ENCODE results near the gene DUSP7.

The DUSP7 gene

GRCh38 chr3:52041118-52041731 is 15.1 kb downstream of the DUSP7 start:
- peaks cover 19% of the 10 kb centered on the region for H3K4me1 ChIP-seq
- no peaks in the 10 kb centered on the region for H3K36me3 ChIP-seq

GRCh38 chr3:52040600-52040999 is 15.8 kb downstream of the DUSP7 start:
- DNase-seq: no peak
- Histone ChIP-seq H3K27me3 (no peaks in the 10 kb centered on the region), H3K36me3 (no peaks in the 10 kb centered on the region), H3K4me1 (peaks cover 15% of the 10 kb centered on the region), H3K4me3 (ENCODE audit: low read depth, low read length) (no peak overlapping the region), H3K9me3 (no peaks in the 10 kb centered on the region)
- TF ChIP-seq CTCF (IDR thresholded peaks at IDR 0.05; ENCODE audit: low read depth, low read length): no peak

More at GRCh38 chr3:52041118-52041731, 15.1 kb downstream of the DUSP7 start:
- peak; percentile 54 for TF ChIP-seq CTCF (IDR thresholded peaks at IDR 0.05; ENCODE audit: low read depth, low read length)
- Histone ChIP-seq H3K4me3 (ENCODE audit: low read depth, low read length) (no peak overlapping the region), H3K9me3 (no peaks in the 10 kb centered on the region), H3K27me3 (no peaks in the 10 kb centered on the region)
- DNase-seq: peak; percentile 69

- DNase-seq: no peak
- no peaks in the 10 kb centered on the region for H3K27me3 ChIP-seq
- peaks cover 10% of the 10 kb centered on the region for H3K4me1 ChIP-seq
- TF ChIP-seq CTCF (IDR thresholded peaks at IDR 0.05; ENCODE audit: low read depth, low read length): no peak
- no peak overlapping the region for H3K4me3 ChIP-seq (ENCODE audit: low read depth, low read length)
- no peaks in the 10 kb centered on the region for H3K9me3 ChIP-seq
- no peaks in the 10 kb centered on the region for H3K36me3 ChIP-seq
Observed at GRCh38 chr3:52039846-52040245, 16.5 kb downstream of the DUSP7 start.

- no peaks in the 10 kb centered on the region for H3K36me3 ChIP-seq
- peaks cover 10% of the 10 kb centered on the region for H3K4me1 ChIP-seq
- TF ChIP-seq CTCF (IDR thresholded peaks at IDR 0.05; ENCODE audit: low read depth, low read length): no peak
Observed at GRCh38 chr3:52039426-52039825, 16.9 kb downstream of the DUSP7 start.

GRCh38 chr3:52038227-52038626 is 18.1 kb downstream of the DUSP7 start:
- DNase-seq: no peak
- no peaks in the 10 kb centered on the region for H3K27me3 ChIP-seq
- TF ChIP-seq CTCF (IDR thresholded peaks at IDR 0.05; ENCODE audit: low read depth, low read length): no peak
- H3K4me3 ChIP-seq (ENCODE audit: low read depth, low read length): no peak overlapping the region
- H3K9me3 ChIP-seq: no peaks in the 10 kb centered on the region
- peaks cover 13% of the 10 kb centered on the region for H3K4me1 ChIP-seq
- H3K36me3 ChIP-seq: no peaks in the 10 kb centered on the region

More at GRCh38 chr3:52039426-52039825, 16.9 kb downstream of the DUSP7 start:
- Histone ChIP-seq H3K9me3 (no peaks in the 10 kb centered on the region), H3K27me3 (no peaks in the 10 kb centered on the region), H3K4me3 (ENCODE audit: low read depth, low read length) (no peak overlapping the region)
- no peak for DNase-seq

GRCh38 chr3:52037291-52037690 is 19.1 kb downstream of the DUSP7 start:
- peaks cover 21% of the 10 kb centered on the region for H3K4me1 ChIP-seq
- TF ChIP-seq CTCF (IDR thresholded peaks at IDR 0.05; ENCODE audit: low read depth, low read length): no peak
- DNase-seq: no peak

More at GRCh38 chr3:52037291-52037690, 19.1 kb downstream of the DUSP7 start:
- Histone ChIP-seq H3K27me3 (no peaks in the 10 kb centered on the region), H3K36me3 (no peaks in the 10 kb centered on the region), H3K4me3 (ENCODE audit: low read depth, low read length) (no peak overlapping the region), H3K9me3 (no peaks in the 10 kb centered on the region)
